Muscle layer of colon (tissue), 2 donors: ENCODE results near the gene MT1F.
"Not testable (repeated sequence)": the region's sequence is repeated elsewhere in the genome, so short reads cannot be mapped to it uniquely, and the experiment has no call there.

Experiments
- H3K27ac ChIP-seq: one replicate; pipeline ENCODE4 v1.7.0; 2013; ENCODE audit warnings: low read depth, mild to moderate bottlenecking, low read length, moderate library complexity
- H3K27me3 ChIP-seq, 2 donors: one replicate each; pipeline ENCODE4 v1.7.0; 2013; ENCODE audit warnings: low read length in 2 of 2, mild to moderate bottlenecking in 2 of 2; ENCODE audit not compliant: insufficient read depth in 2 of 2, control insufficient read depth in 1 of 2
- H3K36me3 ChIP-seq: one replicate; pipeline ENCODE4 v1.7.0; 2013; ENCODE audit warnings: mild to moderate bottlenecking, low read length; ENCODE audit not compliant: insufficient read depth
- H3K4me1 ChIP-seq: one replicate; pipeline ENCODE4 v1.7.0; 2013; ENCODE audit warnings: mild to moderate bottlenecking, low read length; ENCODE audit not compliant: insufficient read depth
- H3K4me3 ChIP-seq, 2 donors: one replicate each; pipeline ENCODE4 v1.7.0; 2013; ENCODE audit warnings: low read length in 2 of 2, low read depth in 1 of 2, mild to moderate bottlenecking in 1 of 2, moderate library complexity in 1 of 2
- H3K9ac ChIP-seq: one replicate; pipeline ENCODE4 v1.7.0; 2013; ENCODE audit warnings: low read length
- H3K9me3 ChIP-seq: one replicate; pipeline ENCODE4 v1.7.0; 2013; ENCODE audit warnings: mild to moderate bottlenecking, low read length
- donor health status: abdominal sarcoma.
- donor health status: Adenocarcinoma of cecum.

MT1F gene

GRCh38 chr16:56649271-56649670, 8.5 kb upstream of the MT1F start:
- H3K4me1 ChIP-seq: no peaks in the 10 kb centered on the region
- peaks cover 23 to 36% of the 10 kb centered on the region in 2 donors for H3K27me3 ChIP-seq
- no peaks in the 10 kb centered on the region for H3K36me3 ChIP-seq
- no peak overlapping the region for H3K27ac ChIP-seq
- H3K9ac ChIP-seq: no peak overlapping the region
- no peak overlapping the region for H3K4me3 ChIP-seq
- H3K9me3 ChIP-seq: no peaks in the 10 kb centered on the region

- Histone ChIP-seq H3K4me1 (no peaks in the 10 kb centered on the region), H3K27ac (no peak overlapping the region), H3K4me3 (no peak overlapping the region), H3K36me3 (no peaks in the 10 kb centered on the region), H3K9ac (no peak overlapping the region), H3K27me3 (peaks cover 18 to 31% of the 10 kb centered on the region in 2 donors), H3K9me3 (no peaks in the 10 kb centered on the region)
Observed at GRCh38 chr16:56649820-56650219, 7.9 kb upstream of the MT1F start.

GRCh38 chr16:56651586-56651985, 6.2 kb upstream of the MT1F start, which contains the start of gene MT1B:
Gene MT1B (plus strand): TSS chr16:56651886. CDS start chr16:56651954, 68 bp downstream.
- Histone ChIP-seq H3K4me3 (no peak within 1 kb of the TSS), H3K27ac (no peak within 1 kb of the TSS), H3K36me3 (no peaks in the 10 kb centered on the region), H3K9me3 (no peaks in the 10 kb centered on the region), H3K9ac (no peak within 1 kb of the TSS), H3K27me3 (peaks cover 6 to 17% of the 10 kb centered on the region in 2 donors), H3K4me1 (no peaks in the 10 kb centered on the region)

GRCh38 chr16:56652600-56652999, 5.2 kb upstream of the MT1F start:
- H3K9ac ChIP-seq: no peak overlapping the region
- no peaks in the 10 kb centered on the region for H3K9me3 ChIP-seq
- no peak overlapping the region for H3K27ac ChIP-seq
- H3K4me3 ChIP-seq: no peak overlapping the region
- H3K36me3 ChIP-seq: no peaks in the 10 kb centered on the region
- H3K4me1 ChIP-seq: no peaks in the 10 kb centered on the region
- peaks cover 6 to 14% of the 10 kb centered on the region in 2 donors for H3K27me3 ChIP-seq

- H3K4me3 ChIP-seq: no peak overlapping the region
- H3K4me1 ChIP-seq: peaks cover 6% of the 10 kb centered on the region
- peaks cover 5 to 14% of the 10 kb centered on the region in 2 donors for H3K27me3 ChIP-seq
- H3K9me3 ChIP-seq: no peaks in the 10 kb centered on the region
- no peaks in the 10 kb centered on the region for H3K36me3 ChIP-seq
- no peak overlapping the region for H3K27ac ChIP-seq
- no peak overlapping the region for H3K9ac ChIP-seq
Observed at GRCh38 chr16:56653218-56653617, 4.5 kb upstream of the MT1F start.

GRCh38 chr16:56658327-56658875, 642 bp downstream of the MT1F start:
- peaks cover 28 to 43% of the 10 kb centered on the region in 2 donors for H3K27me3 ChIP-seq
- no peak overlapping the region for H3K9ac ChIP-seq
- no peaks in the 10 kb centered on the region for H3K36me3 ChIP-seq
- peak overlapping the region in 1 of 2 donors; percentile 53 for H3K4me3 ChIP-seq
- H3K27ac ChIP-seq: no peak overlapping the region
- peaks cover 11% of the 10 kb centered on the region for H3K4me1 ChIP-seq
- no peaks in the 10 kb centered on the region for H3K9me3 ChIP-seq

GRCh38 chr16:56662357-56663354, 4.9 kb downstream of the MT1F start:
- no peaks in the 10 kb centered on the region for H3K9me3 ChIP-seq
- H3K27me3 ChIP-seq: peaks cover 55 to 71% of the 10 kb centered on the region in 2 donors
- H3K4me3 ChIP-seq: no peak overlapping the region
- no peaks in the 10 kb centered on the region for H3K36me3 ChIP-seq
- peaks cover 11% of the 10 kb centered on the region for H3K4me1 ChIP-seq
- no peak overlapping the region for H3K27ac ChIP-seq
- H3K9ac ChIP-seq: no peak overlapping the region

- H3K4me3 ChIP-seq: no peak overlapping the region
- no peaks in the 10 kb centered on the region for H3K36me3 ChIP-seq
- no peak overlapping the region for H3K9ac ChIP-seq
- H3K9me3 ChIP-seq: no peaks in the 10 kb centered on the region
- H3K27me3 ChIP-seq: peaks cover 57 to 74% of the 10 kb centered on the region in 2 donors
- no peak overlapping the region for H3K27ac ChIP-seq
- H3K4me1 ChIP-seq: no peaks in the 10 kb centered on the region
Observed at GRCh38 chr16:56664506-56664905, 6.7 kb downstream of the MT1F start.

GRCh38 chr16:56665286-56666261, 7.8 kb downstream of the MT1F start:
- peaks cover 63 to 85% of the 10 kb centered on the region in 2 donors for H3K27me3 ChIP-seq
- not testable (repeated sequence) for H3K27ac ChIP-seq, H3K4me3 ChIP-seq, H3K36me3 ChIP-seq, H3K4me1 ChIP-seq, H3K9me3 ChIP-seq, H3K9ac ChIP-seq

- H3K27me3 ChIP-seq: peaks cover 51 to 75% of the 10 kb centered on the region in 2 donors
- H3K27ac ChIP-seq: no peak within 1 kb of the TSS
- no peak within 1 kb of the TSS for H3K4me3 ChIP-seq
- no peaks in the 10 kb centered on the region for H3K4me1 ChIP-seq
- no peak within 1 kb of the TSS for H3K9ac ChIP-seq
- no peaks in the 10 kb centered on the region for H3K9me3 ChIP-seq
- no peaks in the 10 kb centered on the region for H3K36me3 ChIP-seq
Observed at GRCh38 chr16:56667581-56668571, 10.1 kb downstream of the MT1F start, which contains the start of gene MT1G. Gene MT1G (minus strand): TSS chr16:56668065. CDS start chr16:56667993, 72 bp downstream.
